D721Med (cell line): ENCODE measurements around the gene SNX33.

Source experiments
- DNase-seq: peaks from one replicate; pipeline ENCODE4 v3.0.0; 2011; ENCODE audit warnings: low spot score; ENCODE audit not compliant: insufficient read length
- FAIRE-seq: peaks from 2 replicates; lab custom pipeline; 2011; peaks lifted over from hg19 to GRCh38; lab: Jason Lieb, UNC
- CTCF ChIP-seq: IDR thresholded peaks from 2 replicates; pipeline ENCODE4 v1.5.1; 2012; ENCODE audit warnings: mild to moderate bottlenecking, control low read depth; ENCODE audit not compliant: insufficient read depth; ENCODE audit errors: missing control alignments

SNX33 gene

GRCh38 chr15:75656813-75657212 is 9.1 kb downstream of the SNX33 start:
- TF ChIP-seq CTCF: no peak
- DNase-seq (no peak), FAIRE-seq (no peak)

- FAIRE-seq: no peak
- DNase-seq: no peak
- no peak for TF ChIP-seq CTCF
Measured at GRCh38 chr15:75659141-75659771, 11.5 kb downstream of the SNX33 start.

- FAIRE-seq (no peak), DNase-seq (no peak)
- no peak for TF ChIP-seq CTCF
Measured at GRCh38 chr15:75659928-75660645, 12.4 kb downstream of the SNX33 start.

- TF ChIP-seq CTCF: no peak
- no peak for DNase-seq
- no peak for FAIRE-seq
Measured at GRCh38 chr15:75661100-75661755, 13.5 kb downstream of the SNX33 start.

GRCh38 chr15:75661756-75662140 is 14.0 kb downstream of the SNX33 start:
- FAIRE-seq: no peak

GRCh38 chr15:75662823-75663519 is 15.3 kb downstream of the SNX33 start:
- no peak for DNase-seq
- no peak for FAIRE-seq
- TF ChIP-seq CTCF: no peak

More at GRCh38 chr15:75661756-75662140, 14.0 kb downstream of the SNX33 start:
- DNase-seq: no peak
- no peak for TF ChIP-seq CTCF
